Measurements from ENCODE around the gene RORB.
A peak's percentile ranks its signal among the peaks of the same experiment; 100 is the strongest.

Gene RORB

GRCh38 chr9:74555565-74555964, 58.4 kb downstream of the RORB start:
- Histone ChIP-seq H3K27me3 (no peaks in the 10 kb centered on the region), H3K36me3 (no peaks in the 10 kb centered on the region)

GRCh38 chr9:74556685-74557084, 59.5 kb downstream of the RORB start:
- Histone ChIP-seq H3K36me3 (no peaks in the 10 kb centered on the region), H3K9me3 (no peaks in the 10 kb centered on the region), H3K27me3 (no peaks in the 10 kb centered on the region), H3K4me1 (no peaks in the 10 kb centered on the region), H3K4me3 (ENCODE audit: low read depth, low read length) (no peak overlapping the region)
- no peak for TF ChIP-seq CTCF (IDR thresholded peaks at IDR 0.05; ENCODE audit: low read depth, low read length)
- no peak for DNase-seq

More at GRCh38 chr9:74555565-74555964, 58.4 kb downstream of the RORB start:
- Histone ChIP-seq H3K4me3 (ENCODE audit: low read depth, low read length) (no peak overlapping the region), H3K9me3 (no peaks in the 10 kb centered on the region), H3K4me1 (no peaks in the 10 kb centered on the region)
- TF ChIP-seq CTCF (IDR thresholded peaks at IDR 0.05; ENCODE audit: low read depth, low read length): no peak
- DNase-seq: no peak

GRCh38 chr9:74557571-74557970, 60.4 kb downstream of the RORB start:
- no peaks in the 10 kb centered on the region for H3K27me3 ChIP-seq
- no peaks in the 10 kb centered on the region for H3K4me1 ChIP-seq
- no peaks in the 10 kb centered on the region for H3K9me3 ChIP-seq
- no peak overlapping the region for H3K4me3 ChIP-seq (ENCODE audit: low read depth, low read length)
- no peak for TF ChIP-seq CTCF (IDR thresholded peaks at IDR 0.05; ENCODE audit: low read depth, low read length)
- H3K36me3 ChIP-seq: no peaks in the 10 kb centered on the region
- DNase-seq: no peak

- H3K27me3 ChIP-seq: no peaks in the 10 kb centered on the region
- no peaks in the 10 kb centered on the region for H3K4me1 ChIP-seq
- no peak for TF ChIP-seq CTCF (IDR thresholded peaks at IDR 0.05; ENCODE audit: low read depth, low read length)
- H3K36me3 ChIP-seq: no peaks in the 10 kb centered on the region
- H3K9me3 ChIP-seq: no peaks in the 10 kb centered on the region
- H3K4me3 ChIP-seq (ENCODE audit: low read depth, low read length): no peak overlapping the region
- DNase-seq: no peak
Observed at GRCh38 chr9:74562611-74563010, 65.5 kb downstream of the RORB start.

GRCh38 chr9:74570879-74571512, 73.9 kb downstream of the RORB start:
- peak; percentile 74 for TF ChIP-seq CTCF (IDR thresholded peaks at IDR 0.05; ENCODE audit: low read depth, low read length)
- DNase-seq: peak; percentile 24
- no peaks in the 10 kb centered on the region for H3K27me3 ChIP-seq

GRCh38 chr9:74573640-74574191, 76.6 kb downstream of the RORB start:
- no peak overlapping the region for H3K4me3 ChIP-seq (ENCODE audit: low read depth, low read length)
- H3K9me3 ChIP-seq: no peaks in the 10 kb centered on the region
- no peak for TF ChIP-seq CTCF (IDR thresholded peaks at IDR 0.05; ENCODE audit: low read depth, low read length)
- no peaks in the 10 kb centered on the region for H3K36me3 ChIP-seq
- DNase-seq: no peak
- no peaks in the 10 kb centered on the region for H3K27me3 ChIP-seq
- no peaks in the 10 kb centered on the region for H3K4me1 ChIP-seq

More at GRCh38 chr9:74570879-74571512, 73.9 kb downstream of the RORB start:
- H3K4me1 ChIP-seq: no peaks in the 10 kb centered on the region
- no peaks in the 10 kb centered on the region for H3K36me3 ChIP-seq
- H3K4me3 ChIP-seq (ENCODE audit: low read depth, low read length): no peak overlapping the region
- no peaks in the 10 kb centered on the region for H3K9me3 ChIP-seq
